Panc1 (cell line): ENCODE data around the gene SUSD6. TPM values are rescaled to one million over a fixed set of nuclear protein-coding genes. Genes with fewer than 3 reads are reported as not detected.
"Not testable (repeated sequence)": the region's sequence is repeated elsewhere in the genome, so short reads cannot be mapped to it uniquely, and the experiment has no call there.

ENCODE experiments used
- ATAC-seq: fragments of 200-7000 bp; cut with Tn5 transposase; 2 replicates; pipeline ENCODE4 v1.9.1; 2020; ENCODE audit warnings: mild to moderate bottlenecking, moderate library complexity
- BruUV-seq: library from RNA; stranded (reverse); fragments of 400-500 nt; replicated peaks from 2 replicates; lab custom pipeline; 2021; lab: Mats Ljungman, UMichigan
- CTCF ChIA-PET: fragments of 300-600 bp; sonication (Branson Sonifier 250); formaldehyde crosslinking; loops from one replicate; lab custom pipeline; 2022; ENCODE audit warnings: antibody characterized with exemption; lab: Charles Lee
- POLR2A ChIA-PET: fragments of 300-600 bp; sonication (Branson Sonifier 250); formaldehyde crosslinking; loops from one replicate; lab custom pipeline; 2022; ENCODE audit warnings: antibody characterized with exemption; lab: Charles Lee
- DNase-seq: peaks from one replicate; pipeline ENCODE4 v3.0.0-alpha.2; 2010; ENCODE audit warnings: low read depth, low spot score
- H3K27ac ChIP-seq: 2 replicates; pipeline ENCODE4 v1.5.1; 2011; ENCODE audit warnings: mild to moderate bottlenecking, low read length, inconsistent platforms
- H3K27me3 ChIP-seq: fragments of 200-500 bp; sonication (Bioruptor generic); 2 replicates; pipeline ENCODE4 v1.6.0; 2014; ENCODE audit warnings: low read length, inconsistent platforms; ENCODE audit not compliant: control insufficient read depth, insufficient read depth
- H3K36me3 ChIP-seq: fragments of 200-500 bp; sonication (Bioruptor generic); 2 replicates; pipeline ENCODE4 v1.5.1; 2014; ENCODE audit warnings: inconsistent platforms, mild to moderate bottlenecking, low read length, moderate library complexity; ENCODE audit not compliant: control insufficient read depth, insufficient read depth
- H3K4me1 ChIP-seq: 2 replicates; pipeline ENCODE4 v1.5.1; 2011; ENCODE audit warnings: inconsistent platforms, mild to moderate bottlenecking, low read length, moderate library complexity; ENCODE audit not compliant: control insufficient read depth, insufficient read depth
- H3K4me3 ChIP-seq, 2 experiments: 2 replicates each; pipeline ENCODE4 v1.5.1; 2011 to 2012; ENCODE audit warnings: low read depth in 2 of 2, low read length in 2 of 2, mild to moderate bottlenecking in 2 of 2, inconsistent platforms in 1 of 2, moderate library complexity in 1 of 2
- H3K9me3 ChIP-seq: fragments of 200-500 bp; sonication (Bioruptor generic); 2 replicates; pipeline ENCODE4 v1.5.1; 2014; ENCODE audit warnings: low read depth, mild to moderate bottlenecking, inconsistent platforms, low read length, moderate library complexity; ENCODE audit not compliant: control insufficient read depth, insufficient read depth
- POLR2AphosphoS5 ChIP-seq: IDR thresholded peaks from 2 replicates; pipeline ENCODE4 v1.6.1; 2012; ENCODE audit warnings: mild to moderate bottlenecking, low read depth, low read length, moderate library complexity
- REST ChIP-seq, 2 experiments: IDR thresholded peaks; 2 replicates each; pipeline ENCODE4 v1.6.1; 2011 to 2012; ENCODE audit warnings: low read depth in 2 of 2, control low read depth in 1 of 2, low read length in 1 of 2, mild to moderate bottlenecking in 1 of 2, moderate library complexity in 1 of 2; ENCODE audit not compliant: insufficient read depth in 1 of 2
- SIN3A ChIP-seq: IDR thresholded peaks from 2 replicates; pipeline ENCODE4 v1.6.1; 2012; ENCODE audit warnings: low read depth, mild to moderate bottlenecking, low read length, moderate library complexity, borderline replicate concordance; ENCODE audit not compliant: insufficient read depth
- TCF7L2 ChIP-seq: IDR thresholded peaks from 2 replicates; pipeline ENCODE4 v1.6.1; 2011; ENCODE audit warnings: mild to moderate bottlenecking, low read depth, low read length, inconsistent platforms
- in situ Hi-C: cut with HindIII; loops from 2 replicates; pipeline ENCODE4 v1.10.0; 2016; ENCODE audit warnings: low sequenced_read_pairs, low pct_unique_long_range_greater_than_20kb
- intact Hi-C: fragments of 100-400 bp; cut with micrococcal nuclease; formaldehyde crosslinking; loops from one replicate; pipeline ENCODE4 v1.10.0; 2022; ENCODE audit not compliant: unreplicated experiment
- total RNA-seq: library from RNA; stranded (reverse); gene quantifications from one replicate; pipeline ENCODE4 v1.2.1, GENCODE V29; 2021; ENCODE audit not compliant: unreplicated experiment
- TF ChIP-seq, protein P1 (sequence below): fragments of 450-650 bp; IDR thresholded peaks from 2 replicates; pipeline ENCODE4 v1.5.1; 2017; ENCODE audit warnings: mild to moderate bottlenecking

The SUSD6 gene
- total RNA-seq, 1 experiment from 2014 or later, result 10.9 TPM

- H3K4me3 ChIP-seq, result no peak overlapping the region
- TF ChIP-seq POLR2AphosphoS5 (no peak), REST (IDR thresholded peaks at IDR 0.05; ENCODE audit: insufficient read depth in 1 of 2, low read depth in 2 of 2, low read length in 1 of 2) (no peak), TCF7L2 (no peak), SIN3A (no peak)
- TF ChIP-seq, protein P1, sequence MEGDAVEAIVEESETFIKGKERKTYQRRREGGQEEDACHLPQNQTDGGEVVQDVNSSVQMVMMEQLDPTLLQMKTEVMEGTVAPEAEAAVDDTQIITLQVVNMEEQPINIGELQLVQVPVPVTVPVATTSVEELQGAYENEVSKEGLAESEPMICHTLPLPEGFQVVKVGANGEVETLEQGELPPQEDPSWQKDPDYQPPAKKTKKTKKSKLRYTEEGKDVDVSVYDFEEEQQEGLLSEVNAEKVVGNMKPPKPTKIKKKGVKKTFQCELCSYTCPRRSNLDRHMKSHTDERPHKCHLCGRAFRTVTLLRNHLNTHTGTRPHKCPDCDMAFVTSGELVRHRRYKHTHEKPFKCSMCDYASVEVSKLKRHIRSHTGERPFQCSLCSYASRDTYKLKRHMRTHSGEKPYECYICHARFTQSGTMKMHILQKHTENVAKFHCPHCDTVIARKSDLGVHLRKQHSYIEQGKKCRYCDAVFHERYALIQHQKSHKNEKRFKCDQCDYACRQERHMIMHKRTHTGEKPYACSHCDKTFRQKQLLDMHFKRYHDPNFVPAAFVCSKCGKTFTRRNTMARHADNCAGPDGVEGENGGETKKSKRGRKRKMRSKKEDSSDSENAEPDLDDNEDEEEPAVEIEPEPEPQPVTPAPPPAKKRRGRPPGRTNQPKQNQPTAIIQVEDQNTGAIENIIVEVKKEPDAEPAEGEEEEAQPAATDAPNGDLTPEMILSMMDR, result no peak
- DNase-seq, result no peak
- no TSS peak for BruUV-seq
- ATAC-seq, result no peak
- no peaks in the 10 kb centered on the region for H3K36me3 ChIP-seq
- in situ Hi-C loops, result no loop called here
- no peaks in the 10 kb centered on the region for H3K9me3 ChIP-seq
- ChIA-PET POLR2A (interaction anchor here (0.7 kb wide), 1 partner anchor 148 kb away, joined by 4 read pairs; no protein-coding TSS in a partner anchor), CTCF (no interaction called here)
- intact Hi-C loops, result no loop called here
- no peak overlapping the region for H3K27ac ChIP-seq
- H3K27me3 ChIP-seq, result no peaks in the 10 kb centered on the region
- peaks cover 9% of the 10 kb centered on the region for H3K4me1 ChIP-seq
These were observed 29.5 kb downstream of the SUSD6 start for GRCh38 chr14:69640931-69641330.

- BruUV-seq, CTCF ChIA-PET, H3K4me3 ChIP-seq, H3K9me3 ChIP-seq, DNase-seq, in situ Hi-C loops, ATAC-seq, H3K4me1 ChIP-seq, H3K27me3 ChIP-seq, POLR2A ChIA-PET, H3K36me3 ChIP-seq, intact Hi-C loops, H3K27ac ChIP-seq: not testable (repeated sequence)
These were observed 30.9 kb downstream of the SUSD6 start for GRCh38 chr14:69642212-69642793.

DNA sequence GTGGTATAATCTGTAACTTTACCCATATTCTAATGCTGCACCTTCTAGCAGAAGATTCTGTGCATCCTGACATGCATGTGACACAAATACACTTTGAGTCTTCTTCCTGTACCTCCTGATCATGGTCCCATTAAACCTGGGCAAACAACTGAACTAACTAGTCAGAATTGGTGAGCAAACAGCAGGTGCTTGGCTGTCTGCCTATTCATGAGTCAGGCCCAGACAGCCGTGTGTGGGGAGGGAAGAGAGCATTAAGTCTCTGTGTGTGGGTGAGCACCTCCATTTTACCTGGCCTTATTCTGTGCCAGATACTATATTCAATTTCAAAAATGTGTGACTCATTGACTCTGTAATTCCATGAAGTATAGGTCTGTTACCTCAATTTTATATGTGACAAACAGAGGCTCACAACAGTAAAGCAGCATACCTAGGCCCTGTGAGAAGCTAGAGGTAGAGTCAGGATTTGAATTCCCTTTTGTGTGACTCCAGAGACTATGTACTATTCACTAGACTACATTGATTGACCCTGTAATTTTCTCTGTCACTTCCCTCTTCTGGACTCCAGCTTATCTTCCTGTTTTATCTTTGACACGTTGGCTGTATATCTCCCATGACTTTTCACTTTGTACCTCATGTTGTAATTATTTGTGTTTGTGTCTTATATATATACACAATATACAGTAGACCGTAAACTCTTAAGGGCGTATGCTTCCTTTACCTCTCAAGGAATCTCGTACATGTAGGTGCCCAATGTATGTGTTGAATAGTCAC lies 32.2 kb downstream of the SUSD6 start:
- no peaks in the 10 kb centered on the region for H3K27me3 ChIP-seq
- ChIA-PET CTCF (interaction anchor here (0.7 kb wide), 1 partner anchor 137 kb away, joined by 7 read pairs; no protein-coding TSS in a partner anchor), POLR2A (no interaction called here)
- H3K27ac ChIP-seq, result no peak overlapping the region; the same call in 1 of the 2 replicates
- TF ChIP-seq POLR2AphosphoS5 (no peak), SIN3A (no peak), TCF7L2 (no peak), REST (IDR thresholded peaks at IDR 0.05; ENCODE audit: insufficient read depth in 1 of 2, low read depth in 2 of 2, low read length in 1 of 2) (no peak)
- TF ChIP-seq, protein P1, result no peak
- peaks cover 14% of the 10 kb centered on the region for H3K4me1 ChIP-seq
- H3K9me3 ChIP-seq, result no peaks in the 10 kb centered on the region
- H3K36me3 ChIP-seq, result no peaks in the 10 kb centered on the region
- intact Hi-C loops (no loop called here), in situ Hi-C loops (no loop called here)
- BruUV-seq, result no TSS peak
- ATAC-seq (peak; percentile 82), DNase-seq (peak; percentile 82)
- H3K4me3 ChIP-seq, result no peak overlapping the region
